Progenitor cell of endocrine pancreas (in vitro differentiated cells): ENCODE measurements around the gene DHX9. TPM values are rescaled to one million over a fixed set of nuclear protein-coding genes. Genes with fewer than 3 reads are reported as not detected.
A peak's percentile ranks its signal among the peaks of the same experiment; 100 is the strongest.

ENCODE experiments used
- DNase-seq: peaks from one replicate; pipeline ENCODE4 v3.0.0; 2021; ENCODE audit warnings: low spot score; ENCODE audit not compliant: unreplicated experiment
- H3K27ac Mint-ChIP-seq: 2 replicates; pipeline ENCODE4 v1.8.0; 2021; ENCODE audit warnings: mild to moderate bottlenecking, moderate library complexity, mixed read lengths
- H3K27me3 Mint-ChIP-seq: 2 replicates; pipeline ENCODE4 v1.8.0; 2021; ENCODE audit warnings: mixed read lengths
- H3K36me3 Mint-ChIP-seq: 2 replicates; pipeline ENCODE4 v1.8.0; 2022; ENCODE audit warnings: mixed read lengths; ENCODE audit not compliant: insufficient read depth
- H3K4me1 Mint-ChIP-seq: 2 replicates; pipeline ENCODE4 v1.8.0; 2021; ENCODE audit warnings: low read depth, mixed read lengths
- H3K4me3 Mint-ChIP-seq: 2 replicates; pipeline ENCODE4 v1.8.0; 2021; ENCODE audit warnings: low read depth, mild to moderate bottlenecking, moderate library complexity, mixed read lengths
- H3K9me3 Mint-ChIP-seq: 2 replicates; pipeline ENCODE4 v1.8.0; 2021; ENCODE audit warnings: low read depth, mixed read lengths
- CTCF ChIP-seq: fragments of 200-600 bp; sonication (generic); IDR thresholded peaks from one replicate; pipeline ENCODE4 v1.5.0; 2021; ENCODE audit warnings: antibody characterized with exemption, mild to moderate bottlenecking; ENCODE audit not compliant: unreplicated experiment
- total RNA-seq: library from RNA; stranded (reverse); gene quantifications from 2 replicates; pipeline ENCODE4 v1.2.1, GENCODE V29; 2021

DHX9 gene
- total RNA-seq, 1 donor from 2014 or later: 289 TPM

DNA sequence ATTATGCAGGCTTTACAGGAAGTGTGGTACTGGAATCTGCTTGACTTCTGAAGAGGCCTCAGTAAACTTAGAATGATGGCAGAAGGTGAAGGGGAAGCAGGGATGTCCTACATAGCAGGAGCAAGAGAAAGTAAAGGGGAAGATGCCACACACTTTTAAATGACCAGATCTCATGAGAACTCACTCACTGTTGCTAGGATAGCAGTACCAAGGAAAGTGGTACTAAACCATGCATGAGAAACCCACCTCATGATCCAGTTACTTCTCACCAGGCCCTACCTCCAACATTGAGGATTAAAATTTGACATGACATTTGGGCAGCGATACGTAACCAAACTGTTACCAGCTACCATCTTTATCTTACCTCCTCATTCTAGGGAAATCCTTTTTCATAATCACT, 9.6 kb downstream of the DHX9 start:
- no peak for TF ChIP-seq CTCF
- peaks cover 50% of the 10 kb centered on the region for H3K36me3 Mint-ChIP-seq
- no peak overlapping the region for H3K4me3 Mint-ChIP-seq
- no peaks in the 10 kb centered on the region for H3K27me3 Mint-ChIP-seq
- H3K9me3 Mint-ChIP-seq: no peaks in the 10 kb centered on the region
- peaks cover 4% of the 10 kb centered on the region for H3K4me1 Mint-ChIP-seq
- no peak for DNase-seq
- no peak overlapping the region for H3K27ac Mint-ChIP-seq

DNA sequence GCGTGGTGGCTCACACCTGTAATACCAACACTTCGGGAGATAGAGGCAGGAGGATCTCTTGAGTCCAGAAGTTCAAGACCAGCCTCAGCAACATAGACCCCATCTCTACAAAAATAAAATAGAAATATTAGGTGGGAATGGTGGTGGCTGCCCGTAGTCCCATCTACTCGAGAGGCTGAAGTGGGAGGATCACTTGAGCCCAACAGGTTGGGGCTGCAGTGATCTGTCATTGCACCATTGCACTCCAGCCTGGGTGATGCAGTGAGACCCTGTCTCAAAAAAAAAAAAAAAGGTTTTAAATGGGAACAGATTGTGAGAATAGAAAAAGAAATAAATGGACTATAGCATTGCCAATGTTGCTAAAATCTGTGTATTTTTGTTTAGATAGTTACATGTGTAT, 11.2 kb downstream of the DHX9 start:
- Mint-ChIP-seq H3K27me3 (no peaks in the 10 kb centered on the region), H3K9me3 (no peaks in the 10 kb centered on the region), H3K36me3 (peaks cover 46% of the 10 kb centered on the region), H3K4me1 (peaks cover 1% of the 10 kb centered on the region), H3K27ac (no peak overlapping the region), H3K4me3 (no peak overlapping the region)
- DNase-seq: no peak
- no peak for TF ChIP-seq CTCF

DNA sequence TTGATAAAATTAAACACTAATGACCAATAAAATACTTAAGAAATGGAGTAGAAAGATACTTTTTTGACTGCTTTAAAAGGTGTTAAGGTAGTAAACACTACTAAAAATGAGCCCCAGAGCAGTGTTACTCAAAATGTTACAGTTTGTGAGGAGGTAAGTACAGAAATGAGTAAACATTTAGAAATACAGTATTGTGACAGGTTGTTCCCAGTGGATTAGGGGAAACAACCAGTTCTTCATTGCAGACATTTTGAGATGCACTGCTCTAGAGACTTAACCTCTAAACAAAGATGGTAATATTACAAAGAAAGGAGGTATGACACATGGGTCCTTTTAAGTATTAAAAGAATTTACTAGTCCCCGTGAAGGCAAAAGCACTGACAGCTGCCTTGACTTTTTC, 12.7 kb downstream of the DHX9 start:
- no peak for TF ChIP-seq CTCF
- no peak for DNase-seq
- Mint-ChIP-seq H3K9me3 (no peaks in the 10 kb centered on the region), H3K27ac (no peak overlapping the region), H3K4me3 (no peak overlapping the region), H3K27me3 (no peaks in the 10 kb centered on the region), H3K4me1 (no peaks in the 10 kb centered on the region), H3K36me3 (peaks cover 41% of the 10 kb centered on the region)

- Mint-ChIP-seq H3K4me3 (no peak overlapping the region), H3K9me3 (no peaks in the 10 kb centered on the region), H3K4me1 (peaks cover 1% of the 10 kb centered on the region), H3K36me3 (peaks cover 48% of the 10 kb centered on the region), H3K27me3 (no peaks in the 10 kb centered on the region), H3K27ac (peak overlapping the region; percentile 80)
- no peak for TF ChIP-seq CTCF
- no peak for DNase-seq
Observed at GRCh38 chr1:182855911-182856310, 16.8 kb downstream of the DHX9 start.

DNA sequence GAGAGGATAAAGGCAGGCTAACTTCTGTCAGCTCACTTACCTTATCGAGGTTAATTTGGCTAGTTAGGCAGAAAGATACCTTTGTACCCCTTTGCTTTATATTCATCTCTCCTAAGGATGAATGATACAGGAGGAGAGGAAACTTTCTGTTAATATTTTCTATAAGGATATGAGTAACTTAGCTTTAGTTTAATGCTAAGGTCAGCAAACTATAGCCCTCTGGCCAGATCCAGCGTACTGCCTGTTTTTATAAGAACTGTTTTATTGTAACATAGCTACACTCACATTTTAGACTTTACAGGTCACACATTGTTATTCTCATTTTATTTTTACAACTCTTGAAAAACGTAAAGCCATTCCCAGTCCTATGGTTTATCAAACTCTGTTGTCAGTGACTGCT, 18.1 kb downstream of the DHX9 start:
- H3K36me3 Mint-ChIP-seq: peaks cover 49% of the 10 kb centered on the region
- DNase-seq: no peak
- H3K27ac Mint-ChIP-seq: no peak overlapping the region
- TF ChIP-seq CTCF: no peak
- peaks cover 1% of the 10 kb centered on the region for H3K4me1 Mint-ChIP-seq
- H3K4me3 Mint-ChIP-seq: no peak overlapping the region
- H3K9me3 Mint-ChIP-seq: no peaks in the 10 kb centered on the region
- no peaks in the 10 kb centered on the region for H3K27me3 Mint-ChIP-seq
